B cell (primary cell): ENCODE data around the gene DCPS. TPM values are rescaled to one million over a fixed set of nuclear protein-coding genes. Genes with fewer than 3 reads are reported as not detected.

Source experiments
- ATAC-seq: fragments of 200-7000 bp; cut with Tn5 transposase; one replicate; pipeline ENCODE4 v1.10.0; 2021; ENCODE audit warnings: low read depth, mild to moderate bottlenecking, moderate number of reproducible peaks, moderate library complexity
- CTCF ChIA-PET: fragments of 350-600 bp; sonication (Branson Sonifier 250); formaldehyde crosslinking; loops from one replicate; lab custom pipeline; 2021; ENCODE audit warnings: antibody characterized with exemption, inconsistent platforms; lab: Charles Lee
- POLR2A ChIA-PET: fragments of 350-600 bp; sonication (Branson Sonifier 250); formaldehyde crosslinking; loops from one replicate; lab custom pipeline; 2021; ENCODE audit warnings: antibody characterized with exemption; lab: Charles Lee
- DNase-seq: peaks from one replicate; pipeline ENCODE4 v3.0.0; 2013
- H2AFZ ChIP-seq: 2 replicates; pipeline ENCODE4 v1.6.1; 2012; ENCODE audit warnings: mild to moderate bottlenecking, low read depth, low read length; ENCODE audit not compliant: insufficient read depth, poor library complexity, severe bottlenecking
- H3K27ac ChIP-seq, 2 donors: 1 replicate in 1 of 2; 2 replicates in 1 of 2; pipeline ENCODE4 v1.5.1; 2012 to 2013; ENCODE audit warnings: low read length in 2 of 2, mild to moderate bottlenecking in 2 of 2, moderate library complexity in 1 of 2
- H3K27me3 ChIP-seq, 4 experiments: fragments of 200-600 bp in 1 of 4; sonication (generic) in 1 of 4; replicated peaks in 1 of 4; 1 replicate in 2 of 4; 2 replicates in 2 of 4; pipeline versions ENCODE4 v1.6.1 to v1.7.0; 2013 to 2016; ENCODE audit warnings: low read length in 3 of 4, mild to moderate bottlenecking in 2 of 4, mixed read lengths in 1 of 4, moderate library complexity in 1 of 4; ENCODE audit not compliant: insufficient read depth in 4 of 4, control insufficient read depth in 3 of 4; ENCODE audit errors: control extremely low read depth in 1 of 4
- H3K36me3 ChIP-seq, 2 experiments: replicated peaks in 1 of 2; 1 replicate in 1 of 2; 2 replicates in 1 of 2; pipeline versions ENCODE4 v1.6.1 to v1.7.1; 2013; ENCODE audit warnings: low read length in 1 of 2; ENCODE audit not compliant: insufficient read depth in 2 of 2, control insufficient read depth in 1 of 2; ENCODE audit errors: control extremely low read depth in 1 of 2, extremely low read depth in 1 of 2
- H3K4me1 ChIP-seq, 2 donors: fragments of 200-600 bp in 1 of 2; sonication (generic) in 1 of 2; 1 replicate in 1 of 2; 2 replicates in 1 of 2; pipeline versions ENCODE4 v1.5.1 to v1.6.1; 2013 to 2017; ENCODE audit warnings: low read length in 2 of 2; ENCODE audit not compliant: control insufficient read depth in 2 of 2, insufficient read depth in 2 of 2
- H3K4me2 ChIP-seq: replicated peaks from 2 replicates; pipeline ENCODE3; 2012; ENCODE audit warnings: mild to moderate bottlenecking, low read depth, low read length; ENCODE audit not compliant: poor library complexity, severe bottlenecking
- H3K4me3 ChIP-seq, 5 experiments: fragments of 200-600 bp in 1 of 5; sonication (generic) in 1 of 5; 1 replicate in 3 of 5; 2 replicates in 2 of 5; pipeline versions ENCODE4 v1.5.1 to v1.7.0; 2011 to 2016; ENCODE audit warnings: low read length in 4 of 5, mild to moderate bottlenecking in 4 of 5, low read depth in 2 of 5, control low read depth in 1 of 5, moderate library complexity in 1 of 5; ENCODE audit not compliant: insufficient read depth in 1 of 5; ENCODE audit errors: control extremely low read depth in 1 of 5, extremely low read depth in 1 of 5
- H3K79me2 ChIP-seq: fragments of 200-600 bp; sonication (generic); one replicate; pipeline ENCODE4 v1.6.0; 2016; ENCODE audit warnings: low read length; ENCODE audit not compliant: control insufficient read depth, insufficient read depth
- H3K9ac ChIP-seq: fragments of 200-600 bp; sonication (generic); 2 replicates; pipeline ENCODE4 v1.6.1; 2017; ENCODE audit warnings: mild to moderate bottlenecking, low read length, moderate library complexity
- H3K9me3 ChIP-seq, 3 donors: one replicate each; pipeline versions ENCODE4 v1.6.1 to v1.7.1; 2013; ENCODE audit warnings: low read length in 2 of 3; ENCODE audit not compliant: control insufficient read depth in 2 of 3, insufficient read depth in 1 of 3; ENCODE audit errors: control extremely low read depth in 1 of 3
- H4K20me1 ChIP-seq: 2 replicates; pipeline ENCODE4 v1.6.0; 2012; ENCODE audit warnings: mild to moderate bottlenecking, low read length; ENCODE audit not compliant: insufficient read depth, control insufficient read depth, poor library complexity, severe bottlenecking
- H3K27ac Mint-ChIP-seq: one replicate; pipeline ENCODE4 v1.8.0; 2021; ENCODE audit warnings: mixed read lengths
- H3K27me3 Mint-ChIP-seq: one replicate; pipeline ENCODE4 v1.8.0; 2021; ENCODE audit warnings: mixed read lengths
- H3K4me1 Mint-ChIP-seq: one replicate; pipeline ENCODE4 v1.8.0; 2021; ENCODE audit warnings: mixed read lengths
- H3K4me3 Mint-ChIP-seq: one replicate; pipeline ENCODE4 v1.8.0; 2021; ENCODE audit warnings: mixed read lengths
- H3K9me3 Mint-ChIP-seq: one replicate; pipeline ENCODE4 v1.8.0; 2022; ENCODE audit warnings: mixed read lengths; ENCODE audit not compliant: insufficient read depth
- EZH2 ChIP-seq: IDR thresholded peaks from 2 replicates; pipeline ENCODE4 v1.6.1; 2012; ENCODE audit warnings: borderline replicate concordance, low read depth, mild to moderate bottlenecking, moderate library complexity, low read length; ENCODE audit not compliant: insufficient read depth, poor library complexity, severe bottlenecking
- WGBS: methylation state at CpG from one replicate; pipeline ENCODE4 v1.1.5; 2013; ENCODE audit warnings: missing lambda C conversion rate; ENCODE audit not compliant: insufficient coverage; 5-methylcytosine and 5-hydroxymethylcytosine counted together
- intact Hi-C: fragments of 100-400 bp; cut with micrococcal nuclease; formaldehyde crosslinking; loops from one replicate; pipeline ENCODE4 v1.10.0; 2022
- polyA plus RNA-seq: library from polyadenylated mRNA; depleted of rRNA; stranded (reverse); fragments of >200 nt; gene quantifications from 2 replicates; pipeline ENCODE4 v1.2.3, GENCODE V29; 2012
- total RNA-seq, 2 donors: library from RNA; stranded (reverse); fragments of 120-200 nt in 1 of 2; gene quantifications; 1 replicate in 1 of 2; 2 replicates in 1 of 2; pipeline versions ENCODE4 v1.2.3 to v1.2.4, GENCODE V29; 2013 to 2022
- TF ChIP-seq, protein P1 (sequence below): fragments of 200-600 bp; IDR thresholded peaks from one replicate; pipeline ENCODE4 v1.8.0; 2022; ENCODE audit warnings: antibody characterized with exemption, mild to moderate bottlenecking

DCPS gene
- total and polyA plus RNA-seq, 2 donors (not counting 1 experiment from before 2014, with no cell fraction given), result 21.7 to 37.1 TPM

DNA sequence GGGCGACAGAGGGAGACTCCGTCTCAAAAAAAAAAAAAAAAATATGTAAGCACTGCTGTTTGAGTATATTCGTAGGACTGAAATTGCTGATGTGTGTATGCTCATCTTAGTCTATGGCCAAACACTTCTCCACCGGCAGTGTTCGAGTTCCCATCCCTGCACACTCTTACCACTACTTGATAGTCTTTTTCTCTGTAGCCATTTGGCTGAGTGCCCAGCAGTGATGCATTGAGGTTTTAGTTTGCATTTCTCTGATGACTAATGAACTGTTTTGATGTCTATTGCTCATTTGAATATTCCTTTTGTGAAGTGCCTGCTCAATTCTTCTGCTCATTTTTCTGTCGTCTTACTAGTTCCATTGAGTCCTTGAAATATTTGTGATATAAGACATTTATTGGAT, 19.0 kb upstream of the DCPS start:
- intact Hi-C loops, result loop anchor here (1.0 kb wide), 1 partner anchor 18 kb away; no protein-coding TSS in a partner anchor
- ATAC-seq, result peak; percentile 16
- Histone ChIP-seq H2AFZ (no peak overlapping the region), H3K79me2 (peaks cover 27% of the 10 kb centered on the region), H3K4me2 (peak overlapping the region; percentile 26), H3K36me3 (peaks cover 0 to 10% of the 10 kb centered on the region in 2 experiments), H4K20me1 (no peaks in the 10 kb centered on the region), H3K9ac (peak overlapping the region; percentile 12), H3K4me3 (peak overlapping the region in 1 of 5 experiments; percentile 7), H3K9me3 (no peaks in the 10 kb centered on the region), H3K27ac (no peak overlapping the region), H3K4me1 (peaks cover 17 to 31% of the 10 kb centered on the region in 2 donors), H3K27me3 (no peaks in the 10 kb centered on the region)
- Mint-ChIP-seq H3K27me3 (no peaks in the 10 kb centered on the region), H3K4me3 (peak overlapping the region; percentile 83), H3K4me1 (peaks cover 38% of the 10 kb centered on the region), H3K27ac (peak overlapping the region; percentile 87), H3K9me3 (no peaks in the 10 kb centered on the region)
- no CpG with 5 or more reads among the region's 6 CpGs for WGBS
- TF ChIP-seq EZH2, result no peak
- TF ChIP-seq, protein P1, sequence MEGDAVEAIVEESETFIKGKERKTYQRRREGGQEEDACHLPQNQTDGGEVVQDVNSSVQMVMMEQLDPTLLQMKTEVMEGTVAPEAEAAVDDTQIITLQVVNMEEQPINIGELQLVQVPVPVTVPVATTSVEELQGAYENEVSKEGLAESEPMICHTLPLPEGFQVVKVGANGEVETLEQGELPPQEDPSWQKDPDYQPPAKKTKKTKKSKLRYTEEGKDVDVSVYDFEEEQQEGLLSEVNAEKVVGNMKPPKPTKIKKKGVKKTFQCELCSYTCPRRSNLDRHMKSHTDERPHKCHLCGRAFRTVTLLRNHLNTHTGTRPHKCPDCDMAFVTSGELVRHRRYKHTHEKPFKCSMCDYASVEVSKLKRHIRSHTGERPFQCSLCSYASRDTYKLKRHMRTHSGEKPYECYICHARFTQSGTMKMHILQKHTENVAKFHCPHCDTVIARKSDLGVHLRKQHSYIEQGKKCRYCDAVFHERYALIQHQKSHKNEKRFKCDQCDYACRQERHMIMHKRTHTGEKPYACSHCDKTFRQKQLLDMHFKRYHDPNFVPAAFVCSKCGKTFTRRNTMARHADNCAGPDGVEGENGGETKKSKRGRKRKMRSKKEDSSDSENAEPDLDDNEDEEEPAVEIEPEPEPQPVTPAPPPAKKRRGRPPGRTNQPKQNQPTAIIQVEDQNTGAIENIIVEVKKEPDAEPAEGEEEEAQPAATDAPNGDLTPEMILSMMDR, result no peak
- CTCF ChIA-PET, result interaction anchor here (0.7 kb wide), 1 partner anchor 19 kb away, joined by 3 read pairs; the partner anchor contains the start of gene DCPS
- POLR2A ChIA-PET, result interaction anchor here (0.7 kb wide), 1 partner anchor 13 kb away, joined by 3 read pairs; no protein-coding TSS in a partner anchor
- peak; percentile 56 for DNase-seq

DNA sequence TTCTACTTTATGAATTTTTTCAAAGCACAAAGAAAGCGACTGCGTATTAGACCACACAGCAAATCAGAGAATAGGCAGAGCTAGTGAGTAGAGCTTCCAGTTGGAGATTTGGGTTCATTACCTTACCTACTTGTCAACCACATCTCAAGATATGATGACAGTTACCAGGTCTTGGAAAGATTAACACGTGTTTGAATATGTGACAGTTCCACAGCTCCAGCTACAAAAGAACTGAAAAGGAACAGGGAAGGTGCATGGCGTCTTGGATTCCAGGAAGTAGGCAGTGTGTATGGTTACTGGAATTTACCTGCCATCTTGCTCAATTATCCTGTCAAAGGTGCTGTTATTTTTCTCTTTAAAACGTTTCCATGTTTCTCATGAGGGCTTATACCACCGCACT, 15.6 kb upstream of the DCPS start:
- Histone ChIP-seq H3K36me3 (peaks cover 0 to 37% of the 10 kb centered on the region in 2 experiments), H3K9ac (no peak overlapping the region), H4K20me1 (no peaks in the 10 kb centered on the region), H3K4me2 (no peak overlapping the region), H3K27ac (no peak overlapping the region), H3K4me1 (peaks cover 11 to 16% of the 10 kb centered on the region in 2 donors), H3K79me2 (peaks cover 27% of the 10 kb centered on the region), H3K9me3 (no peaks in the 10 kb centered on the region), H2AFZ (no peak overlapping the region), H3K27me3 (no peaks in the 10 kb centered on the region), H3K4me3 (no peak overlapping the region)
- no peak overlapping the region for H3K27ac Mint-ChIP-seq
- 75% methylated on average over 3 of the region's 6 CpGs for WGBS
- CTCF ChIA-PET, result no interaction called here
- TF ChIP-seq, protein P1, result no peak
- no peak for TF ChIP-seq EZH2
- POLR2A ChIA-PET, result no interaction called here
- H3K27me3 Mint-ChIP-seq, result no peaks in the 10 kb centered on the region
- H3K4me3 Mint-ChIP-seq, result no peak overlapping the region
- peaks cover 16% of the 10 kb centered on the region for H3K4me1 Mint-ChIP-seq
- DNase-seq (no peak), ATAC-seq (no peak)
- no peaks in the 10 kb centered on the region for H3K9me3 Mint-ChIP-seq
- intact Hi-C loops, result no loop called here
